PC-3 (cell line): ENCODE measurements around the gene SOX30. TPM values are rescaled to one million over a fixed set of nuclear protein-coding genes. Genes with fewer than 3 reads are reported as not detected.
"Not testable (repeated sequence)": the region's sequence is repeated elsewhere in the genome, so short reads cannot be mapped to it uniquely, and the experiment has no call there.

Experiments
- ATAC-seq: fragments of 200-7000 bp; cut with Tn5 transposase; 2 replicates; pipeline ENCODE4 v1.9.1; 2020; ENCODE audit warnings: mild to moderate bottlenecking, moderate library complexity
- BruUV-seq: library from RNA; stranded (reverse); fragments of 400-500 nt; replicated peaks from 2 replicates; lab custom pipeline; 2021; lab: Mats Ljungman, UMichigan
- CTCF ChIA-PET: fragments of 300-600 bp; sonication (Branson Sonifier 250); formaldehyde crosslinking; loops from one replicate; lab custom pipeline; 2022; ENCODE audit warnings: antibody characterized with exemption; lab: Charles Lee
- POLR2A ChIA-PET: fragments of 300-600 bp; sonication (Branson Sonifier 250); formaldehyde crosslinking; loops from one replicate; lab custom pipeline; 2022; ENCODE audit warnings: antibody characterized with exemption; ENCODE audit not compliant: unreplicated experiment; lab: Charles Lee
- DNase-seq: peaks from one replicate; pipeline ENCODE4 v3.0.0-alpha.2; 2015
- H2AFZ ChIP-seq: fragments of 300-600 bp; sonication (generic); 2 replicates; pipeline ENCODE4 v1.6.0; 2016; ENCODE audit warnings: antibody characterized with exemption, low read length
- H3F3A ChIP-seq: fragments of 300-600 bp; sonication (generic); one replicate; pipeline ENCODE4 v1.6.0; 2017; ENCODE audit warnings: antibody characterized with exemption, low read length, control low read depth, mild to moderate bottlenecking; ENCODE audit not compliant: unreplicated experiment
- H3K27ac ChIP-seq: fragments of 300-600 bp; sonication (generic); 2 replicates; pipeline ENCODE4 v1.5.1; 2016; ENCODE audit warnings: mild to moderate bottlenecking, low read length
- H3K27me3 ChIP-seq: fragments of 300-600 bp; sonication (generic); 2 replicates; pipeline ENCODE4 v1.6.1; 2016; ENCODE audit warnings: low read length, mixed read lengths
- H3K36me3 ChIP-seq: fragments of 300-600 bp; sonication (generic); 2 replicates; pipeline ENCODE4 v1.6.1; 2016; ENCODE audit warnings: low read depth, mixed run types, low read length, mixed read lengths
- H3K4me1 ChIP-seq: fragments of 300-600 bp; sonication (generic); 2 replicates; pipeline ENCODE4 v1.5.1; 2016; ENCODE audit warnings: low read length; ENCODE audit not compliant: insufficient read depth
- H3K4me2 ChIP-seq: fragments of 300-600 bp; sonication (generic); 2 replicates; pipeline ENCODE4 v1.6.0; 2016; ENCODE audit warnings: low read length
- H3K4me3 ChIP-seq: fragments of 300-600 bp; sonication (generic); 2 replicates; pipeline ENCODE4 v1.5.1; 2016; ENCODE audit warnings: mild to moderate bottlenecking, low read length, mixed read lengths
- H3K79me2 ChIP-seq: fragments of 300-600 bp; sonication (generic); 2 replicates; pipeline ENCODE4 v1.6.1; 2017; ENCODE audit warnings: low read length, mixed read lengths
- H3K9ac ChIP-seq: fragments of 300-600 bp; sonication (generic); 2 replicates; pipeline ENCODE4 v1.6.0; 2016; ENCODE audit warnings: mild to moderate bottlenecking, low read length
- H3K9me2 ChIP-seq: fragments of 300-600 bp; sonication (generic); replicated peaks from 2 replicates; pipeline ENCODE4 v1.6.1; 2016; ENCODE audit warnings: mixed run types, low read length, mixed read lengths
- H3K9me3 ChIP-seq: fragments of 300-600 bp; sonication (generic); 2 replicates; pipeline ENCODE4 v1.6.1; 2016; ENCODE audit warnings: low read length, mixed read lengths
- H4K20me1 ChIP-seq: fragments of 300-600 bp; sonication (generic); 2 replicates; pipeline ENCODE4 v1.6.1; 2016; ENCODE audit warnings: low read length, mixed read lengths
- EZH2 ChIP-seq: fragments of 300-600 bp; sonication (generic); IDR thresholded peaks from one replicate; pipeline ENCODE4 v1.6.1; 2017; ENCODE audit warnings: antibody characterized with exemption, mild to moderate bottlenecking, low read length; ENCODE audit not compliant: unreplicated experiment
- EZH2phosphoT487 ChIP-seq: fragments of 300-600 bp; sonication (generic); IDR thresholded peaks from 2 replicates; pipeline ENCODE4 v1.6.1; 2018; ENCODE audit warnings: mild to moderate bottlenecking, antibody characterized with exemption, low read length, borderline replicate concordance
- intact Hi-C: fragments of 100-400 bp; cut with micrococcal nuclease; formaldehyde crosslinking; loops from 2 replicates; pipeline ENCODE4 v1.9.0; 2023
- total RNA-seq: library from RNA; depleted of rRNA; stranded (reverse); fragments of >200 nt; gene quantifications from 2 replicates; pipeline ENCODE4 v1.2.3, GENCODE V29; 2014
- TF ChIP-seq, protein P1 (sequence below): fragments of 300-600 bp; sonication (generic); conservative IDR thresholded peaks from 2 replicates; pipeline ENCODE4 v1.5.1; 2017; ENCODE audit warnings: antibody characterized with exemption, low read depth, mild to moderate bottlenecking, low read length

SOX30 gene
- total RNA-seq, 1 experiment from 2014 or later: 0.51 TPM

DNA sequence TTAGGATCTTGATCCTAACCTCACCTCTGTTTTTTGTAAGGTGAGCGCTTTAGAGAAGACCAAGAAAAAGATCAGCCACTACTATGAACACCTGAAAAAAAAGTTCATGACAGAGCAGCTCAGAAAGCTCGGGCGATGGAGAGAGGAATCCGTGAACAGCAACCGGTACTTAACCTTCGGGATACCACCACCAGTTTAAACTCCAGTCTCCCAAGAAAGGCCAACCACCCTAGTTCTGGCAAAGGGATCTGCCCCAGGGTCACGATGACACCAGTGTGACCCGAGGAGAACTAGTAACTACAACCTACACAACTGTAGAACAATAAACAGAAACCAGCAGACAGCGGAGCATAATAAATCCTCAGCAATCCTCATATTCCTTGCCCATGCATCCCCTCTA lies 27.6 kb upstream of the SOX30 start:
- no peaks in the 10 kb centered on the region for H3F3A ChIP-seq
- H2AFZ ChIP-seq: no peak overlapping the region
- DNase-seq (no peak), ATAC-seq (no peak)
- ChIA-PET POLR2A (no interaction called here), CTCF (no interaction called here)
- TF ChIP-seq EZH2phosphoT487 (no peak), EZH2 (no peak)
- TF ChIP-seq, protein P1, sequence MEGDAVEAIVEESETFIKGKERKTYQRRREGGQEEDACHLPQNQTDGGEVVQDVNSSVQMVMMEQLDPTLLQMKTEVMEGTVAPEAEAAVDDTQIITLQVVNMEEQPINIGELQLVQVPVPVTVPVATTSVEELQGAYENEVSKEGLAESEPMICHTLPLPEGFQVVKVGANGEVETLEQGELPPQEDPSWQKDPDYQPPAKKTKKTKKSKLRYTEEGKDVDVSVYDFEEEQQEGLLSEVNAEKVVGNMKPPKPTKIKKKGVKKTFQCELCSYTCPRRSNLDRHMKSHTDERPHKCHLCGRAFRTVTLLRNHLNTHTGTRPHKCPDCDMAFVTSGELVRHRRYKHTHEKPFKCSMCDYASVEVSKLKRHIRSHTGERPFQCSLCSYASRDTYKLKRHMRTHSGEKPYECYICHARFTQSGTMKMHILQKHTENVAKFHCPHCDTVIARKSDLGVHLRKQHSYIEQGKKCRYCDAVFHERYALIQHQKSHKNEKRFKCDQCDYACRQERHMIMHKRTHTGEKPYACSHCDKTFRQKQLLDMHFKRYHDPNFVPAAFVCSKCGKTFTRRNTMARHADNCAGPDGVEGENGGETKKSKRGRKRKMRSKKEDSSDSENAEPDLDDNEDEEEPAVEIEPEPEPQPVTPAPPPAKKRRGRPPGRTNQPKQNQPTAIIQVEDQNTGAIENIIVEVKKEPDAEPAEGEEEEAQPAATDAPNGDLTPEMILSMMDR: no peak
- H3K4me3 ChIP-seq: no peak overlapping the region
- H3K4me2 ChIP-seq: no peak overlapping the region
- H3K27ac ChIP-seq: no peak overlapping the region
- no peaks in the 10 kb centered on the region for H4K20me1 ChIP-seq
- no peaks in the 10 kb centered on the region for H3K9me3 ChIP-seq
- H3K27me3 ChIP-seq: no peaks in the 10 kb centered on the region
- no TSS peak for BruUV-seq
- no peaks in the 10 kb centered on the region for H3K36me3 ChIP-seq
- no peaks in the 10 kb centered on the region for H3K9me2 ChIP-seq
- intact Hi-C loops: no loop called here
- H3K79me2 ChIP-seq: no peaks in the 10 kb centered on the region
- H3K4me1 ChIP-seq: no peaks in the 10 kb centered on the region
- no peak overlapping the region for H3K9ac ChIP-seq

DNA sequence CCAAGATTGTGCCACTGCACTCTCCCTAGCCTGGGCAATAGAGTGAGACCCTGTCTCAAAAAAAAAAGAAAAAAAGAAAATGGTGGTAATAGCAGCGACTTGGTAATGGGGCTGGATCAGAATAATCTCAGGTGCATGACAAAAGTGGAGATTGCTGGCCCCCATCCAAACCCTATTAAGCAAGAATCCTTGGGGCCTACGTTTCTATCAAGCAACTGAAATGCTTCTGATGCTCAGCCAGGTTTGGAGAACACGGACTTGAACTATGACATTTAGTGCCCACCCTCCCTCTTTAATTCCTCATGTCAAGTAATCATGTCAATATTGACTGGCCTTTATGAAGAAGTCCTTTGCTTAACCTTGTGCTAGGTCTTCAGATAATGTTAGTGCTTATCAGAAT lies 25.7 kb upstream of the SOX30 start:
- BruUV-seq: no TSS peak
- no peak for ATAC-seq
- CTCF ChIA-PET: no interaction called here

DNA sequence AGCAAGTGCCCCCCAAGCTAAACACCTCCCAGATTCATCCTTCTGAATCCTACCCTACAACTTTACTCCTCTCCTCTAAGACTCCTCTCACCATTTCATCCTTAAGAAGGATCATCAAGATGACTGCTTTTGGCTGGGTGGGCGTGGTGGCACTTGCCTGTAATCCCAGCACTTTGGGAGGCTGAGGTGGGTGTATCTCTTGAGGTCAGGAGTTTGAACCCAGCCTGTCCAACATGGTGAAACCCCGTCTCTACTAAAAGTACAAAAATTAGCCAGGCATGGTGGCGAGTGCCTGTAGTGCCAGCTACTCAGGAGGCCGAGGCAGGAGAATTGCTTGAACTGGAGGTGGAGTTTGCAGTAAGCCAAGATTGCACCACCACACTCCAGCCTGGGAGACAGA lies 22.1 kb upstream of the SOX30 start:
- CTCF ChIA-PET, H3K79me2 ChIP-seq, H3K36me3 ChIP-seq, intact Hi-C loops, H4K20me1 ChIP-seq, H3K4me3 ChIP-seq, ATAC-seq, H2AFZ ChIP-seq, H3K9me3 ChIP-seq, DNase-seq, H3K27me3 ChIP-seq, H3K9ac ChIP-seq, H3K9me2 ChIP-seq, H3F3A ChIP-seq, H3K4me2 ChIP-seq, H3K27ac ChIP-seq, BruUV-seq: not testable (repeated sequence)
- POLR2A ChIA-PET: interaction anchor here (0.6 kb wide), 1 partner anchor 74 kb away, joined by 3 read pairs; no protein-coding TSS in a partner anchor
- peaks cover 22% of the 10 kb centered on the region for H3K4me1 ChIP-seq

More for the DNA sequence above, 25.7 kb upstream of the SOX30 start:
- H2AFZ ChIP-seq: no peak overlapping the region
- no peak for TF ChIP-seq EZH2phosphoT487
- TF ChIP-seq EZH2: no peak
- TF ChIP-seq, protein P1: no peak
- no peaks in the 10 kb centered on the region for H3K4me1 ChIP-seq
- H3K9ac ChIP-seq: no peak overlapping the region
- no peaks in the 10 kb centered on the region for H3K27me3 ChIP-seq
- H4K20me1 ChIP-seq: no peaks in the 10 kb centered on the region
- no peaks in the 10 kb centered on the region for H3K79me2 ChIP-seq
- no peak overlapping the region for H3K27ac ChIP-seq
- no peak overlapping the region for H3K4me3 ChIP-seq
- intact Hi-C loops: loop anchor here (2.0 kb wide), 1 partner anchor 25 kb away; no protein-coding TSS in a partner anchor
- POLR2A ChIA-PET: no interaction called here
- H3F3A ChIP-seq: no peaks in the 10 kb centered on the region
- no peaks in the 10 kb centered on the region for H3K9me3 ChIP-seq
- no peaks in the 10 kb centered on the region for H3K9me2 ChIP-seq
- DNase-seq: no peak
- H3K4me2 ChIP-seq: no peak overlapping the region
- H3K36me3 ChIP-seq: no peaks in the 10 kb centered on the region
